ENCODE data around the gene PIK3CA. TPM values are rescaled to one million over a fixed set of nuclear protein-coding genes. Genes with fewer than 3 reads are reported as not detected.
"Not testable (repeated sequence)": the region's sequence is repeated elsewhere in the genome, so short reads cannot be mapped to it uniquely, and the experiment has no call there.

PIK3CA gene
- total RNA-seq, 1 donor, result 30.2 TPM

- no peak overlapping the region for H3K4me3 ChIP-seq (ENCODE audit: low read depth, low read length)
- DNase-seq (ENCODE audit: low read depth), result peak; percentile 86
- no peak for TF ChIP-seq CTCF (IDR thresholded peaks at IDR 0.05; ENCODE audit: insufficient read depth, low read depth, low read length)
These were observed 41.6 kb downstream of the PIK3CA start for GRCh38 chr3:179189759-179190158.

- no peak overlapping the region for H3K4me3 ChIP-seq (ENCODE audit: low read depth, low read length)
- no peak for DNase-seq (ENCODE audit: low read depth)
- TF ChIP-seq CTCF (IDR thresholded peaks at IDR 0.05; ENCODE audit: insufficient read depth, low read depth, low read length), result no peak
These were observed 42.4 kb downstream of the PIK3CA start for GRCh38 chr3:179190581-179190980.

- no peak for DNase-seq (ENCODE audit: low read depth)
- no peak for TF ChIP-seq CTCF (IDR thresholded peaks at IDR 0.05; ENCODE audit: insufficient read depth, low read depth, low read length)
- H3K4me3 ChIP-seq (ENCODE audit: low read depth, low read length), result no peak overlapping the region
These were observed 44.4 kb downstream of the PIK3CA start for GRCh38 chr3:179192542-179192941.

GRCh38 chr3:179194931-179195330 is 46.8 kb downstream of the PIK3CA start:
- no peak for TF ChIP-seq CTCF (IDR thresholded peaks at IDR 0.05; ENCODE audit: insufficient read depth, low read depth, low read length)
- H3K4me3 ChIP-seq (ENCODE audit: low read depth, low read length), result no peak overlapping the region
- peak; percentile 34 for DNase-seq (ENCODE audit: low read depth)

GRCh38 chr3:179196098-179196497 is 47.9 kb downstream of the PIK3CA start:
- DNase-seq (ENCODE audit: low read depth), result peak; percentile 76
- H3K4me3 ChIP-seq (ENCODE audit: low read depth, low read length), result no peak overlapping the region
- no peak for TF ChIP-seq CTCF (IDR thresholded peaks at IDR 0.05; ENCODE audit: insufficient read depth, low read depth, low read length)

- no peak for DNase-seq (ENCODE audit: low read depth)
- no peak for TF ChIP-seq CTCF (IDR thresholded peaks at IDR 0.05; ENCODE audit: insufficient read depth, low read depth, low read length)
These were observed 48.5 kb downstream of the PIK3CA start for GRCh38 chr3:179196700-179197099.

GRCh38 chr3:179200790-179201189 is 52.6 kb downstream of the PIK3CA start:
- H3K4me3 ChIP-seq (ENCODE audit: low read depth, low read length), result no peak overlapping the region
- TF ChIP-seq CTCF (IDR thresholded peaks at IDR 0.05; ENCODE audit: insufficient read depth, low read depth, low read length), result no peak
- no peak for DNase-seq (ENCODE audit: low read depth)

More at GRCh38 chr3:179196700-179197099, 48.5 kb downstream of the PIK3CA start:
- H3K4me3 ChIP-seq (ENCODE audit: low read depth, low read length), result no peak overlapping the region

GRCh38 chr3:179215550-179215949 is 67.4 kb downstream of the PIK3CA start:
- not testable (repeated sequence) for H3K4me3 ChIP-seq (ENCODE audit: low read depth, low read length); DNase-seq (ENCODE audit: low read depth)

- not testable (repeated sequence) for DNase-seq (ENCODE audit: low read depth); H3K4me3 ChIP-seq (ENCODE audit: low read depth, low read length)
These were observed 70.1 kb downstream of the PIK3CA start for GRCh38 chr3:179218213-179218612.
